Mucosa of descending colon (tissue), 3 donors: Measurements from ENCODE around the gene ATXN3. TPM values are rescaled to one million over a fixed set of nuclear protein-coding genes. Genes with fewer than 3 reads are reported as not detected.

ENCODE experiments used
- ATAC-seq: fragments of 200-7000 bp; cut with Tn5 transposase; one replicate; pipeline ENCODE4 v1.9.1; 2020; ENCODE audit warnings: mild to moderate bottlenecking, moderate library complexity
- DNase-seq, 3 donors: peaks; one replicate each; pipeline ENCODE4 v3.0.0-alpha.2; 2020
- H3K36me3 ChIP-seq: fragments of 200-600 bp; one replicate; pipeline ENCODE4 v1.8.0; 2021; ENCODE audit warnings: low read depth, mild to moderate bottlenecking
- H3K4me1 ChIP-seq: fragments of 200-600 bp; one replicate; pipeline ENCODE4 v1.8.0; 2021; ENCODE audit warnings: low read depth, mild to moderate bottlenecking
- H3K4me3 ChIP-seq: fragments of 200-600 bp; one replicate; pipeline ENCODE4 v1.8.0; 2021; ENCODE audit warnings: mild to moderate bottlenecking
- H3K9me3 ChIP-seq: fragments of 200-600 bp; one replicate; pipeline ENCODE4 v1.8.0; 2021; ENCODE audit warnings: mild to moderate bottlenecking
- CTCF ChIP-seq: fragments of 200-600 bp; IDR thresholded peaks from one replicate; pipeline ENCODE4 v1.8.0; 2022; ENCODE audit warnings: antibody characterized with exemption, mild to moderate bottlenecking
- intact Hi-C, 2 donors: fragments of 100-400 bp; cut with DNase I in 1 of 2; cut with micrococcal nuclease in 1 of 2; formaldehyde crosslinking; loops; one replicate each; pipeline versions ENCODE4 v1.11.0 to v1.11.1; 2022; cut with DNase I, micrococcal nuclease
- total RNA-seq, 3 donors: library from RNA; stranded (reverse); fragmentation: NEBNext Ultra II Directional in 2 of 3; extraction: Animal tissue kit (Norgen Biotek cat#: 25700) in 2 of 3; gene quantifications; one replicate each; pipeline versions ENCODE4 v1.2.1 to v1.2.4, GENCODE V29; 2021 to 2023
- donor health status: DM: no; HTN: no; CAD: no; lungs with moderate emphysema.
- donor health status: DM: no; HTN: no; CAD: no.
- donor health status: DM: no; HTN: yes; CAD: no.

ATXN3 gene
- total RNA-seq, 3 donors from 2014 or later: 23.4 to 53.0 (median 29.2) TPM

- Histone ChIP-seq H3K4me3 (no peak overlapping the region), H3K36me3 (peaks cover 9% of the 10 kb centered on the region), H3K9me3 (no peaks in the 10 kb centered on the region), H3K4me1 (no peaks in the 10 kb centered on the region)
- DNase-seq (no peak), ATAC-seq (no peak)
- TF ChIP-seq CTCF: no peak
- intact Hi-C loops: no loop called here
These were observed 36.9 kb upstream of the ATXN3 start for GRCh38 chr14:92143309-92143708.

GRCh38 chr14:92135269-92135668 is 28.9 kb upstream of the ATXN3 start:
- Histone ChIP-seq H3K9me3 (no peaks in the 10 kb centered on the region), H3K36me3 (no peaks in the 10 kb centered on the region), H3K4me1 (no peaks in the 10 kb centered on the region), H3K4me3 (no peak overlapping the region)
- no peak for TF ChIP-seq CTCF
- intact Hi-C loops: loop anchor here in 1 of 2 donors (10.0 kb wide), 1 partner anchor 550 kb away; no protein-coding TSS in a partner anchor
- ATAC-seq: peak; percentile 61
- DNase-seq: no peak

GRCh38 chr14:92134456-92134855 is 28.1 kb upstream of the ATXN3 start:
- TF ChIP-seq CTCF: no peak
- DNase-seq (no peak), ATAC-seq (no peak)
- Histone ChIP-seq H3K36me3 (no peaks in the 10 kb centered on the region), H3K4me1 (no peaks in the 10 kb centered on the region), H3K4me3 (no peak overlapping the region), H3K9me3 (no peaks in the 10 kb centered on the region)
- intact Hi-C loops: loop anchor here in 1 of 2 donors (10.0 kb wide), 1 partner anchor 550 kb away; no protein-coding TSS in a partner anchor

- no peaks in the 10 kb centered on the region for H3K9me3 ChIP-seq
- no peak for ATAC-seq
- intact Hi-C loops: no loop called here
These were observed 16.4 kb upstream of the ATXN3 start for GRCh38 chr14:92122761-92123160.

GRCh38 chr14:92122351-92122677 is 15.9 kb upstream of the ATXN3 start:
- Histone ChIP-seq H3K4me3 (peak overlapping the region; percentile 94), H3K36me3 (no peaks in the 10 kb centered on the region), H3K9me3 (no peaks in the 10 kb centered on the region), H3K4me1 (peaks cover 19% of the 10 kb centered on the region)
- no peak for TF ChIP-seq CTCF
- ATAC-seq: peak; percentile 42
- intact Hi-C loops: no loop called here
- DNase-seq: no peak

More at GRCh38 chr14:92122761-92123160, 16.4 kb upstream of the ATXN3 start:
- Histone ChIP-seq H3K36me3 (no peaks in the 10 kb centered on the region), H3K4me3 (no peak overlapping the region), H3K4me1 (peaks cover 19% of the 10 kb centered on the region)
- TF ChIP-seq CTCF: no peak
- DNase-seq: no peak
